Measurements from ENCODE around the gene HPX. TPM values are rescaled to one million over a fixed set of nuclear protein-coding genes. Genes with fewer than 3 reads are reported as not detected.

The HPX gene
- total RNA-seq, 4 donors from 2014 or later, result 0.29 to 28.6 (median 1.1) TPM; not detected in 1

DNA sequence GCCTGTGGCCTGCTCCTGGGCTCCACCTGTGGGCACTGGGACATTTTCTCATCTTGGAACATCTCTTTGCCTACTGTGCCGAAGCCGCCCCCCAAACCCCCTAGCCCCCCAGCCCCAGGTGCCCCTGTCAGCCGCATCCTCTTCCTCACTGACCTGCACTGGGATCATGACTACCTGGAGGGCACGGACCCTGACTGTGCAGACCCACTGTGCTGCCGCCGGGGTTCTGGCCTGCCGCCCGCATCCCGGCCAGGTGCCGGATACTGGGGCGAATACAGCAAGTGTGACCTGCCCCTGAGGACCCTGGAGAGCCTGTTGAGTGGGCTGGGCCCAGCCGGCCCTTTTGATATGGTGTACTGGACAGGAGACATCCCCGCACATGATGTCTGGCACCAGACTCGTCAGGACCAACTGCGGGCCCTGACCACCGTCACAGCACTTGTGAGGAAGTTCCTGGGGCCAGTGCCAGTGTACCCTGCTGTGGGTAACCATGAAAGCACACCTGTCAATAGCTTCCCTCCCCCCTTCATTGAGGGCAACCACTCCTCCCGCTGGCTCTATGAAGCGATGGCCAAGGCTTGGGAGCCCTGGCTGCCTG, 49.2 kb downstream of the HPX start:
- no peak overlapping the region for H3K4me3 ChIP-seq

DNA sequence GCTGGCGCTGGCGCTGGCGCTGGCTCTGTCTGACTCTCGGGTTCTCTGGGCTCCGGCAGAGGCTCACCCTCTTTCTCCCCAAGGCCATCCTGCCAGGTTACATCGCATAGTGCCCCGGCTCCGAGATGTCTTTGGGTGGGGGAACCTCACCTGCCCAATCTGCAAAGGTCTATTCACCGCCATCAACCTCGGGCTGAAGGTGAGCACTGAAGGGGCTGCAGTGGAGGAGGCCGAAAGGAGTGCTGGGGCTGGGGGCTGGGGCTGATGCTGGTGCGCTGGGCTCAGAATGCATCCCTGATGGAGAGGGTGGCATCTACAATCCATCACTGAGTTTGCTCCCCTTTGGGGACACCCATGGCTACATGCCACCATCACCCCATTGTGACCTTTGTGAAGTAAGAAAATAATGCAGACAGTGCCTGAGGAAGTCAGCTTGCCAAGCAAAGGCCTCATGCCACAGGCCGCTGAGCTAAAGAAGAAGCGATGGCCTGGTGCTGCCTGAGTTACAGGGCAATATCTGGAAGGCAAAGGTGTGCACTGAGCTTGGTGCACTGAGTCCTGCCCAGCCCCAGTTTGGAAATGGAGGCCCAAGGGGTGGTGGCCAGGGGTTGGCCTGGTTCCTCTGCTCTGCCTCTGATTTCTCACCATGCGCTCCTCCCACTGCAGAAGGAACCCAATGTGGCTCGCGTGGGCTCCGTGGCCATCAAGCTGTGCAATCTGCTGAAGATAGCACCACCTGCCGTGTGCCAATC, 49.9 kb downstream of the HPX start:
- Histone ChIP-seq H3K4me3 (peak overlapping the region; percentile 46 to 87), H3K27me3 (no peaks in the 10 kb centered on the region), H3K27ac (peak overlapping the region; percentile 77 to 87), H3K9me3 (no peaks in the 10 kb centered on the region), H3K36me3 (no peaks in the 10 kb centered on the region), H3K4me1 (peaks cover 0 to 13% of the 10 kb centered on the region in 2 donors)
- TF ChIP-seq, protein P1, sequence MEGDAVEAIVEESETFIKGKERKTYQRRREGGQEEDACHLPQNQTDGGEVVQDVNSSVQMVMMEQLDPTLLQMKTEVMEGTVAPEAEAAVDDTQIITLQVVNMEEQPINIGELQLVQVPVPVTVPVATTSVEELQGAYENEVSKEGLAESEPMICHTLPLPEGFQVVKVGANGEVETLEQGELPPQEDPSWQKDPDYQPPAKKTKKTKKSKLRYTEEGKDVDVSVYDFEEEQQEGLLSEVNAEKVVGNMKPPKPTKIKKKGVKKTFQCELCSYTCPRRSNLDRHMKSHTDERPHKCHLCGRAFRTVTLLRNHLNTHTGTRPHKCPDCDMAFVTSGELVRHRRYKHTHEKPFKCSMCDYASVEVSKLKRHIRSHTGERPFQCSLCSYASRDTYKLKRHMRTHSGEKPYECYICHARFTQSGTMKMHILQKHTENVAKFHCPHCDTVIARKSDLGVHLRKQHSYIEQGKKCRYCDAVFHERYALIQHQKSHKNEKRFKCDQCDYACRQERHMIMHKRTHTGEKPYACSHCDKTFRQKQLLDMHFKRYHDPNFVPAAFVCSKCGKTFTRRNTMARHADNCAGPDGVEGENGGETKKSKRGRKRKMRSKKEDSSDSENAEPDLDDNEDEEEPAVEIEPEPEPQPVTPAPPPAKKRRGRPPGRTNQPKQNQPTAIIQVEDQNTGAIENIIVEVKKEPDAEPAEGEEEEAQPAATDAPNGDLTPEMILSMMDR (IDR thresholded peaks at IDR 0.05), result no peak
- TF ChIP-seq POLR2A (IDR thresholded peaks at IDR 0.05), result no peak
- intact Hi-C loops (cut with DNase I; ENCODE audit: low total_unique reads), result no loop called here
- peak in 1 of 2 donors; percentile 26 for DNase-seq

More for the DNA sequence above, 49.2 kb downstream of the HPX start:
- intact Hi-C loops (cut with DNase I; ENCODE audit: low total_unique reads), result no loop called here
- no peaks in the 10 kb centered on the region for H3K9me3 ChIP-seq
- no peaks in the 10 kb centered on the region for H3K27me3 ChIP-seq
- H3K4me1 ChIP-seq, result peaks cover 0 to 13% of the 10 kb centered on the region in 2 donors
- no peaks in the 10 kb centered on the region for H3K36me3 ChIP-seq
- TF ChIP-seq, protein P1 (IDR thresholded peaks at IDR 0.05), result no peak
- no peak for TF ChIP-seq POLR2A (IDR thresholded peaks at IDR 0.05)
- H3K27ac ChIP-seq, result no peak overlapping the region
- no peak for DNase-seq

DNA sequence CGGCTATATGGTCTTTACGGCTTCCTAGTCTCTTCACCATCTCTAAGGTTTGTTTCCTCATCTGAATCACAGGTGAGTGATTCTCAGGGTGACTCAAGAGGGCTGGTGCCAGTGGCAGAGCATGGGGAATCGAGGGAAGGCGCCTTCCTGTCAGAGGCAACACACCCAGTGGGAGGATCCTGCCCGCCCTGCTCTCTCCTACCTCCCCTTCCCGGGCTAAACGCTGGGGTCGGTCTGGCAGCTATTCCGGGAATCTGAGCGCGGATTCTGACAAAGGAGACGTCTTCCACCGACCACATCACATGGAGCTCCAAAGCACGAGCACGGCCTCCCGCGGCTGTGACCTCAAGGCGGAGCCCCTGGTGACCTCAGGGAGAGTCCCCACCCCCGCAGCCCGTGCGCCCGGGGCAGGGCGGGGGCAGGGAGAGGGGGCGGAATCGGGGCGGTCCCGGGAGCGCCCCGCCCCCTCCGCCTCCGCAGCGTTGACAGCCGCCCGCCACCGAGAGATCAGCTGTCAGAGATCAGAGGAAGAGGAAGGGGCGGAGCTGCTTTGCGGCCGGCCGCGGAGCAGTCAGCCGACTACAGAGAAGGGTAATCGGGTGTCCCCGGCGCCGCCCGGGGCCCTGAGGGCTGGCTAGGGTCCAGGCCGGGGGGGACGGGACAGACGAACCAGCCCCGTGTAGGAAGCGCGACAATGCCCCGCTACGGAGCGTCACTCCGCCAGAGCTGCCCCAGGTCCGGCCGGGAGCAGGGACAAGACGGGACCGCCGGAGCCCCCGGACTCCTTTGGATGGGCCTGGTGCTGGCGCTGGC, 50.7 kb downstream of the HPX start, which contains the start of gene SMPD1:
TSS of gene SMPD1 (plus strand) at position 570 of the 813 bp plus-strand sequence. CDS start at position 695, 125 bp downstream.
- Histone ChIP-seq H3K4me1 (peaks cover 0 to 13% of the 10 kb centered on the region in 2 donors), H3K4me3 (peak within 1 kb of the TSS; percentile 46 to 87), H3K36me3 (no peaks in the 10 kb centered on the region), H3K27me3 (no peaks in the 10 kb centered on the region), H3K9me3 (no peaks in the 10 kb centered on the region), H3K27ac (peak within 1 kb of the TSS; percentile 77 to 87)
- intact Hi-C loops (cut with DNase I; ENCODE audit: low total_unique reads), result no loop called here
- DNase-seq, result peak; percentile 90 to 91
- TF ChIP-seq POLR2A (IDR thresholded peaks at IDR 0.05), result peak; percentile 67 to 68
- TF ChIP-seq, protein P1 (IDR thresholded peaks at IDR 0.05), result no peak

DNA sequence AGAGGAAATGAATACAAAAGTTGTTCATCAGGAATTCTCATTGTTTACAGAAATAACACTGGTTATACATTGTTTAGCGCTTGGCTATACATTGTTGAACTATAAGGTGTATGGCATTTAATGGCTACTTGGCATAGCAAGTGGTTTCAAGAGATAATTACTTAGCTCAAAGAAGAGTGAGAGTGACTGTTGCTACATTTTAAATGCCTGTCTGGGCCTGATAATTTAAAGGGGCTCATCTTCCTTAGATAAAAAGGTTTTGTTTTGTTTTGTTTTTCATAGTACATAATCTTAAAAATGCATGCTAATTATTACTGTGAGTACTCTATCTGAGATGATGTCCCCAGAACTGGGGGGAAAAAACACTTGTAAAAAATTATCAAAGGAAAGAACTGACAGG, 52.0 kb downstream of the HPX start:
- Histone ChIP-seq H3K27ac (peak overlapping the region; percentile 77 to 87), H3K4me1 (peaks cover 0 to 13% of the 10 kb centered on the region in 2 donors), H3K4me3 (no peak overlapping the region), H3K36me3 (no peaks in the 10 kb centered on the region), H3K9me3 (no peaks in the 10 kb centered on the region), H3K27me3 (no peaks in the 10 kb centered on the region)
- TF ChIP-seq, protein P1 (IDR thresholded peaks at IDR 0.05), result no peak
- no peak for TF ChIP-seq POLR2A (IDR thresholded peaks at IDR 0.05)
- intact Hi-C loops (cut with DNase I; ENCODE audit: low total_unique reads), result no loop called here
- no peak for DNase-seq
